Gastrocnemius medialis (tissue), 4 donors: ENCODE data around the gene SSR4. TPM values are rescaled to one million over a fixed set of nuclear protein-coding genes. Genes with fewer than 3 reads are reported as not detected.
A peak's percentile ranks its signal among the peaks of the same experiment; 100 is the strongest.

Source experiments
- ATAC-seq, 2 donors: fragments of 150-250 bp; one replicate each; pipeline ENCODE4 v1.9.1; 2016
- DNase-seq, 2 donors: peaks; one replicate each; pipeline ENCODE4 v3.0.0-alpha.2; 2019
- H3K27ac ChIP-seq, 4 donors: fragments of 200-600 bp; sonication (generic); 1 replicate in 1 of 4; 2 replicates in 3 of 4; pipeline ENCODE4 v1.5.1; 2016 to 2018; ENCODE audit warnings: mild to moderate bottlenecking in 2 of 4, moderate library complexity in 1 of 4
- H3K27me3 ChIP-seq, 3 donors: fragments of 200-600 bp; sonication (generic) in 2 of 3; 1 replicate in 1 of 3; 2 replicates in 2 of 3; pipeline versions ENCODE4 v1.5.1 to v1.6.0; 2016 to 2019; ENCODE audit warnings: mild to moderate bottlenecking in 1 of 3, moderate library complexity in 1 of 3
- H3K36me3 ChIP-seq, 2 donors: fragments of 200-600 bp; sonication (generic) in 1 of 2; one replicate each; pipeline ENCODE4 v1.5.1; 2017 to 2018
- H3K4me1 ChIP-seq, 2 donors: fragments of 200-600 bp; sonication (generic) in 1 of 2; one replicate each; pipeline ENCODE4 v1.5.1; 2016 to 2017; ENCODE audit warnings: mild to moderate bottlenecking in 2 of 2
- H3K4me3 ChIP-seq, 4 donors: fragments of 200-600 bp; sonication (generic) in 3 of 4; 1 replicate in 1 of 4; 2 replicates in 3 of 4; pipeline ENCODE4 v1.5.1; 2016 to 2019; ENCODE audit warnings: mild to moderate bottlenecking in 2 of 4
- H3K9me3 ChIP-seq, 3 donors: fragments of 200-600 bp; sonication (generic) in 2 of 3; 1 replicate in 1 of 3; 2 replicates in 2 of 3; pipeline ENCODE4 v1.5.1; 2016 to 2019
- CTCF ChIP-seq, 5 experiments: fragments of 450-650 bp in 3 of 5; fragments of 200-600 bp in 2 of 5; sonication (generic) in 2 of 5; IDR thresholded peaks in 4 of 5; conservative IDR thresholded peaks in 1 of 5; 1 replicate in 4 of 5; 2 replicates in 1 of 5; pipeline ENCODE4 v1.5.1; 2016 to 2019; ENCODE audit warnings: antibody characterized with exemption in 5 of 5, mild to moderate bottlenecking in 3 of 5, moderate library complexity in 3 of 5
- POLR2A ChIP-seq, 2 donors: fragments of 450-650 bp; IDR thresholded peaks; one replicate each; pipeline ENCODE4 v1.6.1; 2017; ENCODE audit warnings: antibody characterized with exemption in 2 of 2, mild to moderate bottlenecking in 2 of 2, moderate library complexity in 2 of 2
- in situ Hi-C, 4 donors: fragments of 200-750 bp; cut with MboI; loops; one replicate each; pipeline versions ENCODE4 v1.15.0 to v1.8.0; 2017; ENCODE audit warnings: low sequenced_read_pairs in 4 of 4
- intact Hi-C: fragments of 100-400 bp; cut with DNase I; formaldehyde crosslinking; loops from one replicate; pipeline ENCODE4 v1.15.1; 2023; ENCODE audit warnings: low total_unique reads
- total RNA-seq, 4 donors: library from RNA; depleted of rRNA; stranded (reverse); fragments of >200 nt; gene quantifications; one replicate each; pipeline versions ENCODE4 v1.1.0 to v1.2.3, GENCODE V29; 2016

Gene SSR4
- total RNA-seq, 4 donors from 2014 or later, result 73.9 to 111 (median 93.4) TPM

GRCh38 chrX:153763989-153764755, 30.3 kb upstream of the SSR4 start, which contains the start of gene PLXNB3:
Gene PLXNB3, plus strand, starts transcription at chrX:153764249. Its CDS starts 1,287 bp downstream, at chrX:153765536.
- TF ChIP-seq POLR2A (IDR thresholded peaks at IDR 0.05), result no peak
- TF ChIP-seq CTCF (IDR thresholded peaks at IDR 0.05 in 4 of 5, conservative IDR thresholded peaks at IDR 0.05 in 1 of 5), result peak; percentile 63 to 90 (median 82)
- no peak within 1 kb of the TSS for H3K27ac ChIP-seq
- in situ Hi-C loops (no loop called here), intact Hi-C loops (loop anchor here (1.0 to 2.0 kb wide), 2 partner anchors 18 to 189 kb away; no protein-coding TSS in a partner anchor)
- no peak within 1 kb of the TSS for H3K4me3 ChIP-seq
- DNase-seq (peak; percentile 41 to 68), ATAC-seq (peak; percentile 62 to 84)
- no peaks in the 10 kb centered on the region for H3K27me3 ChIP-seq
- no peaks in the 10 kb centered on the region for H3K36me3 ChIP-seq
- no peaks in the 10 kb centered on the region for H3K9me3 ChIP-seq
- H3K4me1 ChIP-seq, result no peaks in the 10 kb centered on the region

GRCh38 chrX:153764786-153765137, 29.7 kb upstream of the SSR4 start:
- intact Hi-C loops (loop anchor here (1.0 to 2.0 kb wide), 2 partner anchors 18 to 188 kb away; no protein-coding TSS in a partner anchor), in situ Hi-C loops (no loop called here)
- no peak overlapping the region for H3K4me3 ChIP-seq
- DNase-seq, result no peak
- H3K9me3 ChIP-seq, result no peaks in the 10 kb centered on the region
- no peak for ATAC-seq
- no peaks in the 10 kb centered on the region for H3K36me3 ChIP-seq
- H3K4me1 ChIP-seq, result no peaks in the 10 kb centered on the region
- H3K27ac ChIP-seq, result no peak overlapping the region
- H3K27me3 ChIP-seq, result no peaks in the 10 kb centered on the region
- TF ChIP-seq CTCF (IDR thresholded peaks at IDR 0.05 in 4 of 5, conservative IDR thresholded peaks at IDR 0.05 in 1 of 5) (no peak), POLR2A (IDR thresholded peaks at IDR 0.05) (no peak)

- DNase-seq (no peak), ATAC-seq (no peak)
- H3K4me3 ChIP-seq, result no peak overlapping the region
- TF ChIP-seq POLR2A (IDR thresholded peaks at IDR 0.05) (no peak), CTCF (IDR thresholded peaks at IDR 0.05 in 4 of 5, conservative IDR thresholded peaks at IDR 0.05 in 1 of 5) (no peak)
- H3K27me3 ChIP-seq, result no peaks in the 10 kb centered on the region
- intact Hi-C loops (loop anchor here (2.0 kb wide), 1 partner anchor 187 kb away; no protein-coding TSS in a partner anchor), in situ Hi-C loops (no loop called here)
- H3K27ac ChIP-seq, result no peak overlapping the region
- H3K9me3 ChIP-seq, result no peaks in the 10 kb centered on the region
- H3K4me1 ChIP-seq, result no peaks in the 10 kb centered on the region
- no peaks in the 10 kb centered on the region for H3K36me3 ChIP-seq
Measured at GRCh38 chrX:153765138-153766079, 29.1 kb upstream of the SSR4 start.

GRCh38 chrX:153766098-153766817, 28.2 kb upstream of the SSR4 start:
- no peak for TF ChIP-seq CTCF (IDR thresholded peaks at IDR 0.05 in 4 of 5, conservative IDR thresholded peaks at IDR 0.05 in 1 of 5)
- no peak for TF ChIP-seq POLR2A (IDR thresholded peaks at IDR 0.05)
- no peak overlapping the region for H3K4me3 ChIP-seq

More at GRCh38 chrX:153766098-153766817, 28.2 kb upstream of the SSR4 start:
- intact Hi-C loops (no loop called here), in situ Hi-C loops (no loop called here)
- DNase-seq (no peak), ATAC-seq (no peak)
- Histone ChIP-seq H3K27ac (no peak overlapping the region), H3K4me1 (no peaks in the 10 kb centered on the region), H3K27me3 (no peaks in the 10 kb centered on the region), H3K9me3 (no peaks in the 10 kb centered on the region), H3K36me3 (no peaks in the 10 kb centered on the region)
